H1 (cell line): ENCODE measurements around the gene GRIA1. TPM values are rescaled to one million over a fixed set of nuclear protein-coding genes. Genes with fewer than 3 reads are reported as not detected.

Source experiments
- CTCF ChIA-PET: fragments of 300-600 bp; sonication (Branson Sonifier 250); formaldehyde crosslinking; loops from one replicate; lab custom pipeline; 2021; ENCODE audit not compliant: partially characterized antibody; lab: Charles Lee
- POLR2A ChIA-PET: fragments of 300-600 bp; sonication (Branson Sonifier 250); formaldehyde crosslinking; loops from one replicate; lab custom pipeline; 2021; ENCODE audit warnings: inconsistent platforms; ENCODE audit not compliant: partially characterized antibody; lab: Charles Lee
- DNase-seq, 2 experiments: peaks; one replicate each; pipeline versions ENCODE4 v3.0.0 to v3.0.0-alpha.2; 2010 to 2022; ENCODE audit warnings: low spot score in 2 of 2, low read depth in 1 of 2, mixed read lengths in 1 of 2
- FAIRE-seq: peaks from 2 replicates; lab custom pipeline; 2011; peaks lifted over from hg19 to GRCh38; lab: Jason Lieb, UNC
- H2AFZ ChIP-seq: 2 replicates; pipeline ENCODE4 v1.8.1; 2012; ENCODE audit warnings: low read length, inconsistent platforms
- H2AK5ac ChIP-seq: 2 replicates; pipeline ENCODE4 v1.6.1; 2013; ENCODE audit warnings: low read depth, low read length
- H2BK120ac ChIP-seq: replicated peaks from 2 replicates; pipeline ENCODE3; 2013; ENCODE audit warnings: low read depth, low read length, inconsistent platforms
- H2BK12ac ChIP-seq: 2 replicates; pipeline ENCODE4 v1.6.1; 2013; ENCODE audit warnings: low read depth, low read length
- H2BK15ac ChIP-seq: 2 replicates; pipeline ENCODE4 v1.6.1; 2013; ENCODE audit warnings: low read length
- H2BK20ac ChIP-seq: 2 replicates; pipeline ENCODE4 v1.6.1; 2013; ENCODE audit warnings: low read length
- H2BK5ac ChIP-seq: 2 replicates; pipeline ENCODE4 v1.6.1; 2013; ENCODE audit warnings: low read depth, low read length
- H3K14ac ChIP-seq: 2 replicates; pipeline ENCODE4 v1.6.1; 2013; ENCODE audit warnings: inconsistent platforms; ENCODE audit not compliant: insufficient read length
- H3K18ac ChIP-seq: 2 replicates; pipeline ENCODE4 v1.6.1; 2013; ENCODE audit warnings: low read length; ENCODE audit errors: extremely low read depth
- H3K23ac ChIP-seq: 2 replicates; pipeline ENCODE4 v1.6.1; 2013; ENCODE audit warnings: inconsistent platforms; ENCODE audit not compliant: insufficient read length
- H3K23me2 ChIP-seq: 2 replicates; pipeline ENCODE4 v1.6.1; 2013; ENCODE audit warnings: low read depth, low read length
- H3K27ac ChIP-seq: 2 replicates; pipeline ENCODE4 v1.6.1; 2011; ENCODE audit warnings: low read depth, low read length, inconsistent platforms
- H3K27me3 ChIP-seq, 4 experiments: replicated peaks in 1 of 4; 1 replicate in 1 of 4; 2 replicates in 3 of 4; pipeline versions ENCODE4 v1.6.1 to v1.8.1; 2011 to 2013; ENCODE audit warnings: low read length in 3 of 4, mild to moderate bottlenecking in 3 of 4, inconsistent platforms in 2 of 4, mixed read lengths in 2 of 4, moderate library complexity in 1 of 4; ENCODE audit not compliant: control insufficient read depth in 3 of 4, insufficient read depth in 3 of 4; ENCODE audit errors: extremely low read depth in 1 of 4
- H3K36me3 ChIP-seq, 4 experiments: 2 replicates each; pipeline versions ENCODE4 v1.6.1 to v1.8.1; 2011 to 2013; ENCODE audit warnings: mild to moderate bottlenecking in 4 of 4, low read length in 3 of 4, moderate library complexity in 2 of 4, control low read depth in 1 of 4, inconsistent platforms in 1 of 4; ENCODE audit not compliant: insufficient read depth in 4 of 4, control insufficient read depth in 2 of 4
- H3K4ac ChIP-seq: replicated peaks from 2 replicates; pipeline ENCODE3; 2013; ENCODE audit warnings: low read length, low read depth, mixed read lengths, inconsistent platforms; ENCODE audit not compliant: insufficient read length
- H3K4me1 ChIP-seq, 4 experiments: replicated peaks in 1 of 4; 1 replicate in 1 of 4; 2 replicates in 3 of 4; pipeline versions ENCODE4 v1.6.1 to v1.8.1; 2011 to 2013; ENCODE audit warnings: low read length in 3 of 4, inconsistent platforms in 2 of 4, mixed read lengths in 1 of 4; ENCODE audit not compliant: insufficient read depth in 4 of 4, control insufficient read depth in 3 of 4
- H3K4me2 ChIP-seq, 2 experiments: 2 replicates each; pipeline versions ENCODE4 v1.6.1 to v1.8.1; 2011 to 2013; ENCODE audit warnings: low read depth in 2 of 2, low read length in 2 of 2, control low read depth in 1 of 2, inconsistent platforms in 1 of 2, mild to moderate bottlenecking in 1 of 2; ENCODE audit not compliant: insufficient read depth in 1 of 2
- H3K4me3 ChIP-seq, 4 experiments: fragments of 200-600, 300-600 bp in 1 of 4; sonication (generic), shearing (Covaris generic), sonication (Bioruptor Twin) in 1 of 4; 2 replicates each; pipeline versions ENCODE4 v1.5.1 to v1.8.1; 2011 to 2016; ENCODE audit warnings: low read length in 4 of 4, low read depth in 3 of 4, control low read depth in 2 of 4, inconsistent platforms in 2 of 4, mild to moderate bottlenecking in 2 of 4, mixed read lengths in 1 of 4, moderate library complexity in 1 of 4; ENCODE audit not compliant: insufficient read depth in 2 of 4; ENCODE audit errors: extremely low read depth in 1 of 4
- H3K56ac ChIP-seq: replicated peaks from 2 replicates; pipeline ENCODE3; 2013; ENCODE audit warnings: low read depth, mild to moderate bottlenecking, mixed read lengths, low read length, inconsistent platforms; ENCODE audit not compliant: insufficient read length
- H3K79me1 ChIP-seq: 2 replicates; pipeline ENCODE4 v1.6.1; 2013; ENCODE audit warnings: low read depth, low read length, control low read depth
- H3K79me2 ChIP-seq, 2 experiments: 2 replicates each; pipeline versions ENCODE4 v1.6.1 to v1.8.1; 2012 to 2013; ENCODE audit warnings: low read length in 2 of 2, mild to moderate bottlenecking in 2 of 2, inconsistent platforms in 1 of 2; ENCODE audit not compliant: insufficient read depth in 2 of 2, control insufficient read depth in 1 of 2
- H3K9ac ChIP-seq, 4 experiments: replicated peaks in 1 of 4; 1 replicate in 1 of 4; 2 replicates in 3 of 4; pipeline versions ENCODE4 v1.6.1 to v1.8.1; 2011 to 2013; ENCODE audit warnings: low read depth in 3 of 4, low read length in 3 of 4, control low read depth in 2 of 4, mild to moderate bottlenecking in 2 of 4, moderate library complexity in 2 of 4, inconsistent platforms in 1 of 4; ENCODE audit errors: extremely low read depth in 1 of 4
- H3K9me3 ChIP-seq, 2 experiments: 2 replicates each; pipeline versions ENCODE4 v1.6.1 to v1.8.1; 2012 to 2013; ENCODE audit warnings: mild to moderate bottlenecking in 2 of 2, moderate library complexity in 2 of 2, control low read depth in 1 of 2, inconsistent platforms in 1 of 2, low read depth in 1 of 2, low read length in 1 of 2, mixed read lengths in 1 of 2; ENCODE audit not compliant: insufficient read depth in 2 of 2
- H4K20me1 ChIP-seq, 2 experiments: replicated peaks in 1 of 2; 2 replicates each; pipeline versions ENCODE3 to v1.8.1; 2011 to 2013; ENCODE audit warnings: inconsistent platforms in 2 of 2, low read length in 2 of 2, mild to moderate bottlenecking in 1 of 2; ENCODE audit not compliant: insufficient read depth in 2 of 2, control insufficient read depth in 1 of 2
- H4K5ac ChIP-seq: 2 replicates; pipeline ENCODE4 v1.6.1; 2013; ENCODE audit warnings: low read length, low read depth, mixed read lengths, inconsistent platforms; ENCODE audit not compliant: insufficient read length
- H4K8ac ChIP-seq: 2 replicates; pipeline ENCODE4 v1.8.0; 2013; ENCODE audit warnings: mild to moderate bottlenecking, moderate library complexity, low read length, inconsistent platforms; ENCODE audit not compliant: insufficient read depth; ENCODE audit errors: extremely low read depth
- H4K91ac ChIP-seq: replicated peaks from 2 replicates; pipeline ENCODE3; 2013; ENCODE audit warnings: low read length, mixed read lengths, inconsistent platforms; ENCODE audit not compliant: insufficient read length
- BCL11A ChIP-seq, 2 experiments: IDR thresholded peaks; one replicate each; pipeline ENCODE4 v1.6.1; 2011; ENCODE audit warnings: low read depth in 2 of 2, low read length in 2 of 2, mild to moderate bottlenecking in 2 of 2
- CBX8 ChIP-seq: fragments of 300-800, 300-1000 bp; sonication (generic); IDR thresholded peaks from 2 replicates; pipeline ENCODE4 v1.7.1; 2016; ENCODE audit warnings: low read depth, low read length, borderline replicate concordance
- CTCF ChIP-seq, 3 experiments: IDR thresholded peaks; 1 replicate in 2 of 3; 2 replicates in 1 of 3; pipeline versions ENCODE4 v1.5.1 to v1.6.1; 2011; ENCODE audit warnings: low read length in 3 of 3, mild to moderate bottlenecking in 3 of 3, inconsistent platforms in 2 of 3, low read depth in 1 of 3, moderate library complexity in 1 of 3; ENCODE audit not compliant: insufficient read depth in 1 of 3; ENCODE audit errors: control extremely low read depth in 1 of 3
- GTF2F1 ChIP-seq: IDR thresholded peaks from 2 replicates; pipeline ENCODE4 v1.6.1; 2012; ENCODE audit warnings: low read depth, low read length, improper control_type of control experiment, borderline replicate concordance
- JUND ChIP-seq: IDR thresholded peaks from 2 replicates; pipeline ENCODE4 v1.6.1; 2011; ENCODE audit warnings: mild to moderate bottlenecking, improper control_type of control experiment, low read length
- RBBP5 ChIP-seq: IDR thresholded peaks from 2 replicates; pipeline ENCODE4 v1.7.1; 2012; ENCODE audit warnings: low read depth, mild to moderate bottlenecking, inconsistent platforms, low read length, moderate library complexity, borderline replicate concordance
- RNF2 ChIP-seq: fragments of 200-900, 300-1000 bp; sonication (generic); IDR thresholded peaks from 2 replicates; pipeline ENCODE4 v1.7.1; 2016; ENCODE audit warnings: borderline replicate concordance, low read depth, mild to moderate bottlenecking, antibody characterized with exemption, low read length; ENCODE audit not compliant: poor library complexity, severe bottlenecking; ENCODE audit errors: missing control alignments
- SIRT6 ChIP-seq: IDR thresholded peaks from one replicate; pipeline ENCODE4 v1.7.1; 2012; ENCODE audit warnings: low read length, inconsistent platforms
- SUZ12 ChIP-seq: fragments of 200-600 bp; sonication (generic); IDR thresholded peaks from 2 replicates; pipeline ENCODE4 v1.6.1; 2012; ENCODE audit warnings: mild to moderate bottlenecking, inconsistent platforms, low read length, moderate library complexity, mixed read lengths
- TBP ChIP-seq: IDR thresholded peaks from 2 replicates; pipeline ENCODE4 v1.6.1; 2011; ENCODE audit warnings: low read depth, low read length, improper control_type of control experiment
- USF2 ChIP-seq: IDR thresholded peaks from 2 replicates; pipeline ENCODE4 v1.6.1; 2011; ENCODE audit warnings: low read length, improper control_type of control experiment
- polyA plus RNA-seq, 7 experiments: library from polyadenylated mRNA; depleted of rRNA in 3 of 7; stranded (reverse) in 5 of 7; unstranded in 2 of 7; fragments of >200 nt in 5 of 7; fragments of 200-250 nt in 2 of 7; gene quantifications; 1 replicate in 5 of 7; 2 replicates in 1 of 7; 4 replicates in 1 of 7; pipeline versions ENCODE4 v1.2.1 to v1.2.3, GENCODE V29; 2011 to 2013; ENCODE audit warnings: missing spikeins in 2 of 7, mixed read lengths in 2 of 7
- total RNA-seq: library from RNA; stranded (reverse); fragmentation: NEBNext Ultra II Directional; extraction: Animal tissue kit (Norgen Biotek cat#: 25700); gene quantifications from 2 replicates; pipeline ENCODE4 v1.2.1, GENCODE V29; 2021

Gene GRIA1
- total and polyA plus RNA-seq, 2 of the 8 experiments (the other 6 are each of a cell fraction or from before 2014, with no cell fraction given): 0.97 to 2.5 TPM

DNA sequence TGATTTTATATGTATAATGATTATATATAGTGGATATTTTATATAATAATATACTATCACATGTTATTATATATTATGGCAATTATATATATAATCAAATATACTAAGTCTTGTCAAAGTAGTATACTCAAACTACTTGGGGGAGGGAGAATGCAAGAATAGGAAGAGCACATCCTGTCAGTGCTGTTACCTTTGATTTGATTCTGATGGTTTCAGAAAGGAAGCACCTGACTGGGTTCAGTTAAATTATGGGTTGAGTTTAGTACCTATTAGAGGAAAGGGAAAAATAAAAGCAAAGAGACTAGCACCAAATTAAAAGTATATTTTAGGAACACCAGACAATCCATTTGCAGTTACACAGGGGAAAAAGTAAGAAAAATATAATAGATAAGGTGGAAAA lies 107.6 kb downstream of the GRIA1 start:
- Histone ChIP-seq H3K14ac (no peak overlapping the region), H2BK15ac (no peak overlapping the region), H3K56ac (no peak overlapping the region), H4K5ac (no peak overlapping the region), H3K4me2 (no peak overlapping the region), H2BK120ac (no peak overlapping the region), H2BK5ac (no peak overlapping the region), H3K23me2 (no peaks in the 10 kb centered on the region), H4K8ac (no peak overlapping the region), H3K9ac (no peak overlapping the region), H2AFZ (no peak overlapping the region), H3K36me3 (no peaks in the 10 kb centered on the region), H4K91ac (no peak overlapping the region), H2BK20ac (no peak overlapping the region), H2AK5ac (no peak overlapping the region), H3K4me1 (no peaks in the 10 kb centered on the region), H4K20me1 (no peaks in the 10 kb centered on the region), H3K79me1 (no peaks in the 10 kb centered on the region), H2BK12ac (no peak overlapping the region), H3K79me2 (no peaks in the 10 kb centered on the region), H3K9me3 (no peaks in the 10 kb centered on the region), H3K27me3 (peaks cover 0 to 1% (median 0%) of the 10 kb centered on the region in 4 experiments; a peak in 1 of 7 replicates), H3K23ac (no peak overlapping the region), H3K4ac (no peak overlapping the region), H3K27ac (no peak overlapping the region), H3K4me3 (no peak overlapping the region), H3K18ac (no peak overlapping the region)
- DNase-seq (no peak), FAIRE-seq (no peak)
- CTCF ChIA-PET: no interaction called here
- POLR2A ChIA-PET: no interaction called here
- TF ChIP-seq TBP (no peak), CBX8 (no peak), CTCF (IDR thresholded peaks at IDR 0.05; ENCODE audit: control extremely low read depth in 1 of 3, insufficient read depth in 1 of 3, low read depth in 1 of 3, low read length in 3 of 3) (no peak), USF2 (no peak), SIRT6 (no peak), SUZ12 (no peak), GTF2F1 (no peak), RNF2 (no peak), RBBP5 (no peak), BCL11A (IDR thresholded peaks at IDR 0.05; ENCODE audit: low read depth in 2 of 2, low read length in 2 of 2) (no peak), JUND (no peak)
